ENCODE data around the gene SAMHD1. TPM values are rescaled to one million over a fixed set of nuclear protein-coding genes. Genes with fewer than 3 reads are reported as not detected.

SAMHD1 gene
- polyA plus RNA-seq, 1 of the 3 experiments (the other 2 are of a cell fraction) = 5.9 TPM

DNA sequence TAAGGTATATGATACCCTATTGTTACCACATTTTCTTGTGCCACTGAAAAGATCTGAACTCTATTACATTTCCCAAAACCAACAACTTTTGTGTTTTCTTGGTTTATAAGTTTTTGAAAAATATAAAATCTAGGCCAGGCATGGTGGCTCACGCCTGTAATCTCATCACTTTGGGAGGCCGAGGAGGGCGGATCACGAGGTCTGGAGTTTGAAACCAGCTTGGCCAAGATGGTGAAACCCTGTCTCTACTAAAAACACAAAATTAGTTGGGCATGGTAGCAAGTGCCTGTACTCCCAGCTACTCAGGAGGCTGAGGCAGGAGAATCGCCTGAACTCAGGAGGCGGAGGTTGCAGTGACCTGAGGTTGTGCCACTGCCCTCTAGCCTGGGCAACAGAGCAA, 34.3 kb downstream of the SAMHD1 start (continued):
- TF ChIP-seq, protein P1, sequence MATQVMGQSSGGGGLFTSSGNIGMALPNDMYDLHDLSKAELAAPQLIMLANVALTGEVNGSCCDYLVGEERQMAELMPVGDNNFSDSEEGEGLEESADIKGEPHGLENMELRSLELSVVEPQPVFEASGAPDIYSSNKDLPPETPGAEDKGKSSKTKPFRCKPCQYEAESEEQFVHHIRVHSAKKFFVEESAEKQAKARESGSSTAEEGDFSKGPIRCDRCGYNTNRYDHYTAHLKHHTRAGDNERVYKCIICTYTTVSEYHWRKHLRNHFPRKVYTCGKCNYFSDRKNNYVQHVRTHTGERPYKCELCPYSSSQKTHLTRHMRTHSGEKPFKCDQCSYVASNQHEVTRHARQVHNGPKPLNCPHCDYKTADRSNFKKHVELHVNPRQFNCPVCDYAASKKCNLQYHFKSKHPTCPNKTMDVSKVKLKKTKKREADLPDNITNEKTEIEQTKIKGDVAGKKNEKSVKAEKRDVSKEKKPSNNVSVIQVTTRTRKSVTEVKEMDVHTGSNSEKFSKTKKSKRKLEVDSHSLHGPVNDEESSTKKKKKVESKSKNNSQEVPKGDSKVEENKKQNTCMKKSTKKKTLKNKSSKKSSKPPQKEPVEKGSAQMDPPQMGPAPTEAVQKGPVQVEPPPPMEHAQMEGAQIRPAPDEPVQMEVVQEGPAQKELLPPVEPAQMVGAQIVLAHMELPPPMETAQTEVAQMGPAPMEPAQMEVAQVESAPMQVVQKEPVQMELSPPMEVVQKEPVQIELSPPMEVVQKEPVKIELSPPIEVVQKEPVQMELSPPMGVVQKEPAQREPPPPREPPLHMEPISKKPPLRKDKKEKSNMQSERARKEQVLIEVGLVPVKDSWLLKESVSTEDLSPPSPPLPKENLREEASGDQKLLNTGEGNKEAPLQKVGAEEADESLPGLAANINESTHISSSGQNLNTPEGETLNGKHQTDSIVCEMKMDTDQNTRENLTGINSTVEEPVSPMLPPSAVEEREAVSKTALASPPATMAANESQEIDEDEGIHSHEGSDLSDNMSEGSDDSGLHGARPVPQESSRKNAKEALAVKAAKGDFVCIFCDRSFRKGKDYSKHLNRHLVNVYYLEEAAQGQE (IDR thresholded peaks at IDR 0.05; ENCODE audit: low read depth, low read length) = no peak
- no peak for TF ChIP-seq FOXJ3 (CRISPR knock-in tag; IDR thresholded peaks at IDR 0.05)

DNA sequence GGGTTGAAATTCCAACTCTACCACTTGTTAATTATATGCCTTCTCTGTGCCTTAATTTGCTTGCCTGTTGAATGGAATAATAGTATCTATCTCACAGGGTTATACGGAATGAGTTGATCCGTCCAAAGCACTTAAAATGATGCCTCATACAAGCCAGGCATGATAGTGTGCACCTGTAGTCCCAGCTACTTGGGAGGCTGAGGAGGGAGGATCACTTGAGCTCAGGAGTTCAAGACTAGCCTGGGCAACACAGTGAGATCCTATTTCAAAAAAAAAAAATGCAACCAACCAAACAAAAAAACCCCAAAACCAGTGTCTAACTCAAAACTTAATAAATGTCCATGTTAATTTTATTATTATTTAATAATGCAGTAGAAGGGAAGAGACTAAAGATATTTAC, 35.3 kb downstream of the SAMHD1 start:
- Histone ChIP-seq H3K79me2 (ENCODE audit: insufficient read depth) (no peaks in the 10 kb centered on the region), H3K4me1 (ENCODE audit: control insufficient read depth in 1 of 2, insufficient read depth in 2 of 2, low read depth in 1 of 2, low read length in 1 of 2) (no peaks in the 10 kb centered on the region), H2AFZ (ENCODE audit: low read depth) (no peak overlapping the region), H3F3A (replicated peaks; ENCODE audit: insufficient read depth) (peaks cover 16% of the 10 kb centered on the region), H3K4me2 (no peak overlapping the region), H4K20me1 (ENCODE audit: insufficient read depth) (no peaks in the 10 kb centered on the region), H3K27me3 (ENCODE audit: insufficient read depth) (no peaks in the 10 kb centered on the region), H3K9me3 (no peaks in the 10 kb centered on the region), H3K36me3 (replicated peaks in 1 of 2; ENCODE audit: control insufficient read depth in 1 of 2, insufficient read depth in 2 of 2, low read length in 1 of 2) (no peaks in the 10 kb centered on the region), H3K4me3 (ENCODE audit: low read depth in 2 of 2, low read length in 1 of 2) (no peak overlapping the region), H3K9ac (no peak overlapping the region), H3K27ac (ENCODE audit: low read depth in 2 of 2, low read length in 1 of 2) (no peak overlapping the region), H3K9me2 (no peaks in the 10 kb centered on the region)
- CTCF ChIA-PET = no interaction called here
- DNase-seq = no peak
- POLR2A ChIA-PET = no interaction called here
- TF ChIP-seq TEAD4 (IDR thresholded peaks at IDR 0.05; ENCODE audit: borderline replicate concordance, insufficient read depth) = no peak
- no peak for TF ChIP-seq RXRA (IDR thresholded peaks at IDR 0.05; ENCODE audit: borderline replicate concordance, low read depth)
- no peak for TF ChIP-seq YY1 (IDR thresholded peaks at IDR 0.05; ENCODE audit: low read depth)
- TF ChIP-seq MXI1 (IDR thresholded peaks at IDR 0.05; ENCODE audit: low read depth, low read length) = no peak
- TF ChIP-seq POLR2AphosphoS5 (IDR thresholded peaks at IDR 0.05; ENCODE audit: low read depth, low read length) = no peak
- no peak for TF ChIP-seq EZH2phosphoT487 (IDR thresholded peaks at IDR 0.05; ENCODE audit: borderline replicate concordance, low read depth)
- no peak for TF ChIP-seq RCOR1 (IDR thresholded peaks at IDR 0.05; ENCODE audit: low read length)
- no peak for TF ChIP-seq RFX5 (IDR thresholded peaks at IDR 0.05; ENCODE audit: low read length)
- TF ChIP-seq FOSL2 (IDR thresholded peaks at IDR 0.05; ENCODE audit: borderline replicate concordance, low read depth) = no peak
- TF ChIP-seq RAD21 (IDR thresholded peaks at IDR 0.05; ENCODE audit: low read length) = no peak
- TF ChIP-seq, protein P1 (IDR thresholded peaks at IDR 0.05; ENCODE audit: low read depth, low read length) = no peak
- no peak for TF ChIP-seq NRF1 (IDR thresholded peaks at IDR 0.05; ENCODE audit: low read depth, low read length)
- TF ChIP-seq, protein P2, sequence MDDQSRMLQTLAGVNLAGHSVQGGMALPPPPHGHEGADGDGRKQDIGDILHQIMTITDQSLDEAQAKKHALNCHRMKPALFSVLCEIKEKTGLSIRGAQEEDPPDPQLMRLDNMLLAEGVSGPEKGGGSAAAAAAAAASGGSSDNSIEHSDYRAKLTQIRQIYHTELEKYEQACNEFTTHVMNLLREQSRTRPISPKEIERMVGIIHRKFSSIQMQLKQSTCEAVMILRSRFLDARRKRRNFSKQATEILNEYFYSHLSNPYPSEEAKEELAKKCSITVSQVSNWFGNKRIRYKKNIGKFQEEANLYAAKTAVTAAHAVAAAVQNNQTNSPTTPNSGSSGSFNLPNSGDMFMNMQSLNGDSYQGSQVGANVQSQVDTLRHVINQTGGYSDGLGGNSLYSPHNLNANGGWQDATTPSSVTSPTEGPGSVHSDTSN (IDR thresholded peaks at IDR 0.05) = no peak
- no peak for TF ChIP-seq SIN3A (IDR thresholded peaks at IDR 0.05; ENCODE audit: borderline replicate concordance, low read depth, low read length)
- no peak for TF ChIP-seq NFIC (IDR thresholded peaks at IDR 0.05; ENCODE audit: borderline replicate concordance)
- TF ChIP-seq, protein P3, sequence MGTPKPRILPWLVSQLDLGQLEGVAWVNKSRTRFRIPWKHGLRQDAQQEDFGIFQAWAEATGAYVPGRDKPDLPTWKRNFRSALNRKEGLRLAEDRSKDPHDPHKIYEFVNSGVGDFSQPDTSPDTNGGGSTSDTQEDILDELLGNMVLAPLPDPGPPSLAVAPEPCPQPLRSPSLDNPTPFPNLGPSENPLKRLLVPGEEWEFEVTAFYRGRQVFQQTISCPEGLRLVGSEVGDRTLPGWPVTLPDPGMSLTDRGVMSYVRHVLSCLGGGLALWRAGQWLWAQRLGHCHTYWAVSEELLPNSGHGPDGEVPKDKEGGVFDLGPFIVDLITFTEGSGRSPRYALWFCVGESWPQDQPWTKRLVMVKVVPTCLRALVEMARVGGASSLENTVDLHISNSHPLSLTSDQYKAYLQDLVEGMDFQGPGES (IDR thresholded peaks at IDR 0.05; ENCODE audit: low read depth, low read length) = no peak
- no peak for TF ChIP-seq TAF1 (IDR thresholded peaks at IDR 0.05; ENCODE audit: borderline replicate concordance, low read depth, low read length)
- no peak for TF ChIP-seq TCF12 (IDR thresholded peaks at IDR 0.05)
- 94% methylated on average over 2 of the region's 2 CpGs for WGBS (ENCODE audit: low lambda C conversion rate)
